ENCODE measurements around the gene DRC7. TPM values are rescaled to one million over a fixed set of nuclear protein-coding genes. Genes with fewer than 3 reads are reported as not detected.

DRC7 gene
- total and polyA plus RNA-seq, 7 donors = not detected

- intact Hi-C loops (cut with DNase I) = no loop called here
- Histone ChIP-seq H3K4me1 (no peaks in the 10 kb centered on the region), H3K9me3 (no peaks in the 10 kb centered on the region), H3K4me3 (no peak overlapping the region), H3K36me3 (ENCODE audit: insufficient read depth in 1 of 2, low read depth in 1 of 2) (peaks cover 0 to 9% of the 10 kb centered on the region in 2 donors), H3K27ac (no peak overlapping the region), H3K27me3 (ENCODE audit: insufficient read depth in 3 of 3, low read length in 2 of 3) (no peaks in the 10 kb centered on the region)
- ATAC-seq = no peak
- WGBS, 3 donors = 93 to 96% (median 93%) methylated on average over 9 of the region's 9 CpGs
- no peak for DNase-seq
- TF ChIP-seq CTCF (IDR thresholded peaks at IDR 0.05) = no peak
Measured at GRCh38 chr16:57764006-57764340, 69.4 kb downstream of the DRC7 start.

GRCh38 chr16:57764341-57765159 is 69.9 kb downstream of the DRC7 start:
- TF ChIP-seq CTCF (IDR thresholded peaks at IDR 0.05) = no peak
- Histone ChIP-seq H3K4me1 (no peaks in the 10 kb centered on the region), H3K4me3 (no peak overlapping the region), H3K36me3 (ENCODE audit: insufficient read depth in 1 of 2, low read depth in 1 of 2) (peaks cover 0 to 15% of the 10 kb centered on the region in 2 donors), H3K27me3 (ENCODE audit: insufficient read depth in 3 of 3, low read length in 2 of 3) (no peaks in the 10 kb centered on the region), H3K9me3 (no peaks in the 10 kb centered on the region), H3K27ac (no peak overlapping the region)
- peak; percentile 62 to 76 (median 71) for ATAC-seq
- WGBS, 3 donors = 58 to 73% (median 69%) methylated on average over 6 of the region's 6 CpGs
- peak; percentile 32 to 49 for DNase-seq
- intact Hi-C loops (cut with DNase I) = no loop called here

GRCh38 chr16:57765160-57765728 is 70.6 kb downstream of the DRC7 start:
- Histone ChIP-seq H3K27me3 (ENCODE audit: insufficient read depth in 3 of 3, low read length in 2 of 3) (no peaks in the 10 kb centered on the region), H3K27ac (no peak overlapping the region), H3K4me1 (no peaks in the 10 kb centered on the region), H3K4me3 (no peak overlapping the region), H3K9me3 (no peaks in the 10 kb centered on the region), H3K36me3 (ENCODE audit: insufficient read depth in 1 of 2, low read depth in 1 of 2) (peaks cover 0 to 17% of the 10 kb centered on the region in 2 donors)
- intact Hi-C loops (cut with DNase I) = no loop called here
- TF ChIP-seq CTCF (IDR thresholded peaks at IDR 0.05) = no peak
- DNase-seq = peak; percentile 9 to 32
- WGBS, 3 donors = 92 to 93% (median 92%) methylated on average over 15 to 17 of the region's 17 CpGs
- ATAC-seq = no peak

GRCh38 chr16:57766714-57767348 is 72.2 kb downstream of the DRC7 start:
- H3K27ac ChIP-seq = no peak overlapping the region
- H3K27me3 ChIP-seq (ENCODE audit: insufficient read depth in 3 of 3, low read length in 2 of 3) = no peaks in the 10 kb centered on the region
- WGBS, 3 donors = 90 to 94% (median 91%) methylated on average over 15 of the region's 15 CpGs
- no peak for ATAC-seq
- peaks cover 0 to 24% of the 10 kb centered on the region in 2 donors for H3K36me3 ChIP-seq (ENCODE audit: insufficient read depth in 1 of 2, low read depth in 1 of 2)
- intact Hi-C loops (cut with DNase I) = no loop called here
- TF ChIP-seq CTCF (IDR thresholded peaks at IDR 0.05) = no peak
- H3K4me3 ChIP-seq = no peak overlapping the region
- no peaks in the 10 kb centered on the region for H3K4me1 ChIP-seq
- peak; percentile 7 to 8 for DNase-seq
- no peaks in the 10 kb centered on the region for H3K9me3 ChIP-seq

Data from psoas muscle (tissue), 8 donors.